Uterus (tissue), 2 donors: ENCODE data around the gene ZNF474.

Experiments
- POLR2A ChIP-seq, 2 donors: fragments of 450-650 bp; IDR thresholded peaks; one replicate each; pipeline ENCODE4 v1.6.1; 2016; ENCODE audit warnings: antibody characterized with exemption in 2 of 2, mild to moderate bottlenecking in 1 of 2, moderate library complexity in 1 of 2
- TF ChIP-seq, protein P1 (sequence below), 4 experiments: fragments of 200-600 bp in 2 of 4; fragments of 450-650 bp in 2 of 4; sonication (generic) in 2 of 4; IDR thresholded peaks; one replicate each; pipeline ENCODE4 v1.5.1; 2016 to 2019; ENCODE audit warnings: antibody characterized with exemption in 4 of 4, mild to moderate bottlenecking in 2 of 4, moderate library complexity in 1 of 4

GRCh38 chr5:122152266-122152900 lies 23.0 kb downstream of the ZNF474 start:
- TF ChIP-seq POLR2A (IDR thresholded peaks at IDR 0.05): no peak
- TF ChIP-seq, protein P1, sequence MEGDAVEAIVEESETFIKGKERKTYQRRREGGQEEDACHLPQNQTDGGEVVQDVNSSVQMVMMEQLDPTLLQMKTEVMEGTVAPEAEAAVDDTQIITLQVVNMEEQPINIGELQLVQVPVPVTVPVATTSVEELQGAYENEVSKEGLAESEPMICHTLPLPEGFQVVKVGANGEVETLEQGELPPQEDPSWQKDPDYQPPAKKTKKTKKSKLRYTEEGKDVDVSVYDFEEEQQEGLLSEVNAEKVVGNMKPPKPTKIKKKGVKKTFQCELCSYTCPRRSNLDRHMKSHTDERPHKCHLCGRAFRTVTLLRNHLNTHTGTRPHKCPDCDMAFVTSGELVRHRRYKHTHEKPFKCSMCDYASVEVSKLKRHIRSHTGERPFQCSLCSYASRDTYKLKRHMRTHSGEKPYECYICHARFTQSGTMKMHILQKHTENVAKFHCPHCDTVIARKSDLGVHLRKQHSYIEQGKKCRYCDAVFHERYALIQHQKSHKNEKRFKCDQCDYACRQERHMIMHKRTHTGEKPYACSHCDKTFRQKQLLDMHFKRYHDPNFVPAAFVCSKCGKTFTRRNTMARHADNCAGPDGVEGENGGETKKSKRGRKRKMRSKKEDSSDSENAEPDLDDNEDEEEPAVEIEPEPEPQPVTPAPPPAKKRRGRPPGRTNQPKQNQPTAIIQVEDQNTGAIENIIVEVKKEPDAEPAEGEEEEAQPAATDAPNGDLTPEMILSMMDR (IDR thresholded peaks at IDR 0.05): no peak
